ENCODE measurements around the gene RNF181. TPM values are rescaled to one million over a fixed set of nuclear protein-coding genes. Genes with fewer than 3 reads are reported as not detected.

The RNF181 gene
- total RNA-seq, 6 donors from 2014 or later: 81.7 to 164 (median 108) TPM

- ATAC-seq (ENCODE audit: low FRiP score in 2 of 2): no peak
- H3K27ac ChIP-seq: peak overlapping the region; percentile 86 to 97 (median 94)
- TF ChIP-seq, protein P1, sequence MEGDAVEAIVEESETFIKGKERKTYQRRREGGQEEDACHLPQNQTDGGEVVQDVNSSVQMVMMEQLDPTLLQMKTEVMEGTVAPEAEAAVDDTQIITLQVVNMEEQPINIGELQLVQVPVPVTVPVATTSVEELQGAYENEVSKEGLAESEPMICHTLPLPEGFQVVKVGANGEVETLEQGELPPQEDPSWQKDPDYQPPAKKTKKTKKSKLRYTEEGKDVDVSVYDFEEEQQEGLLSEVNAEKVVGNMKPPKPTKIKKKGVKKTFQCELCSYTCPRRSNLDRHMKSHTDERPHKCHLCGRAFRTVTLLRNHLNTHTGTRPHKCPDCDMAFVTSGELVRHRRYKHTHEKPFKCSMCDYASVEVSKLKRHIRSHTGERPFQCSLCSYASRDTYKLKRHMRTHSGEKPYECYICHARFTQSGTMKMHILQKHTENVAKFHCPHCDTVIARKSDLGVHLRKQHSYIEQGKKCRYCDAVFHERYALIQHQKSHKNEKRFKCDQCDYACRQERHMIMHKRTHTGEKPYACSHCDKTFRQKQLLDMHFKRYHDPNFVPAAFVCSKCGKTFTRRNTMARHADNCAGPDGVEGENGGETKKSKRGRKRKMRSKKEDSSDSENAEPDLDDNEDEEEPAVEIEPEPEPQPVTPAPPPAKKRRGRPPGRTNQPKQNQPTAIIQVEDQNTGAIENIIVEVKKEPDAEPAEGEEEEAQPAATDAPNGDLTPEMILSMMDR (IDR thresholded peaks at IDR 0.05): no peak
- TF ChIP-seq POLR2A (IDR thresholded peaks at IDR 0.05) (no peak), POLR2AphosphoS5 (IDR thresholded peaks at IDR 0.05) (no peak), EP300 (IDR thresholded peaks at IDR 0.05) (no peak)
- H3K27me3 ChIP-seq: no peaks in the 10 kb centered on the region
- no peaks in the 10 kb centered on the region for H3K9me3 ChIP-seq
- DNase-seq: no peak
- H3K4me1 ChIP-seq: peaks cover 30 to 50% (median 41%) of the 10 kb centered on the region in 4 donors
- peak overlapping the region; percentile 34 to 88 (median 83) for H3K4me3 ChIP-seq
- 65 to 73% methylated on average over 1 to 3 of the region's 3 CpGs for WGBS, 2 donors
- H3K36me3 ChIP-seq: peaks cover 9 to 46% (median 23%) of the 10 kb centered on the region in 4 donors
Measured at GRCh38 chr2:85596486-85597143, 1.1 kb downstream of the RNF181 start.

DNA sequence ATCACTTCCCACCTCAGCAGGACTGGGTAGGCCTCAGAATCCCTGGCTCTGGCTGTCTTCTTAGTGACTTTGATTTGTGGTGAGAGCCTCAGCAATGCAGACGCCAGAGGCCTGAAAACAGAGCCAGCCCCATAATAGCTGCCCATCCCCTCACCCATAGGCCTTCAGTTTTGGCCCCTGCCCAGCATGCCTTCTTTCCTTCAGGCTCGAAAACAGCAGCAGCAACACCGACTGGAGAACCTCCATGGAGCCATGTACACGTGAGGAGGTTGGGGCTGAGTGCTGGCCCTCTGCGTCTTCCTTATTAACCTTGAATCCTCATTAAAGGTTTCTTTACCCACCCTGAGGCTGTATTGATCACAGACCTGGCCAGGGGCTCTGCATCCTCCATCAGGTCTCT, 1.7 kb downstream of the RNF181 start:
- TF ChIP-seq EP300 (IDR thresholded peaks at IDR 0.05): no peak
- no peak for TF ChIP-seq POLR2A (IDR thresholded peaks at IDR 0.05)
- no peak for TF ChIP-seq POLR2AphosphoS5 (IDR thresholded peaks at IDR 0.05)
- TF ChIP-seq, protein P1 (IDR thresholded peaks at IDR 0.05): no peak
- Histone ChIP-seq H3K4me1 (peaks cover 26 to 51% (median 39%) of the 10 kb centered on the region in 4 donors), H3K36me3 (peaks cover 9 to 46% (median 23%) of the 10 kb centered on the region in 4 donors), H3K27me3 (no peaks in the 10 kb centered on the region), H3K9me3 (no peaks in the 10 kb centered on the region), H3K27ac (peak overlapping the region in 1 of 4 donors; percentile 96), H3K4me3 (no peak overlapping the region)
- no peak for DNase-seq
- WGBS, 2 donors: 79 to 87% methylated on average over 5 of the region's 5 CpGs
- no peak for ATAC-seq (ENCODE audit: low FRiP score in 2 of 2)

- H3K4me3 ChIP-seq: no peak overlapping the region
- H3K36me3 ChIP-seq: peaks cover 9 to 38% (median 23%) of the 10 kb centered on the region in 4 donors
- peaks cover 29 to 57% (median 37%) of the 10 kb centered on the region in 4 donors for H3K4me1 ChIP-seq
- no peak for DNase-seq
- H3K9me3 ChIP-seq: no peaks in the 10 kb centered on the region
- H3K27me3 ChIP-seq: no peaks in the 10 kb centered on the region
- 79 to 80% methylated on average over 14 of the region's 14 CpGs for WGBS, 2 donors
- no peak for TF ChIP-seq POLR2A (IDR thresholded peaks at IDR 0.05)
- no peak for TF ChIP-seq POLR2AphosphoS5 (IDR thresholded peaks at IDR 0.05)
- TF ChIP-seq EP300 (IDR thresholded peaks at IDR 0.05): no peak
- TF ChIP-seq, protein P1 (IDR thresholded peaks at IDR 0.05): no peak
- H3K27ac ChIP-seq: no peak overlapping the region
- no peak for ATAC-seq (ENCODE audit: low FRiP score in 2 of 2)
Measured at GRCh38 chr2:85598594-85599340, 3.2 kb downstream of the RNF181 start.

DNA sequence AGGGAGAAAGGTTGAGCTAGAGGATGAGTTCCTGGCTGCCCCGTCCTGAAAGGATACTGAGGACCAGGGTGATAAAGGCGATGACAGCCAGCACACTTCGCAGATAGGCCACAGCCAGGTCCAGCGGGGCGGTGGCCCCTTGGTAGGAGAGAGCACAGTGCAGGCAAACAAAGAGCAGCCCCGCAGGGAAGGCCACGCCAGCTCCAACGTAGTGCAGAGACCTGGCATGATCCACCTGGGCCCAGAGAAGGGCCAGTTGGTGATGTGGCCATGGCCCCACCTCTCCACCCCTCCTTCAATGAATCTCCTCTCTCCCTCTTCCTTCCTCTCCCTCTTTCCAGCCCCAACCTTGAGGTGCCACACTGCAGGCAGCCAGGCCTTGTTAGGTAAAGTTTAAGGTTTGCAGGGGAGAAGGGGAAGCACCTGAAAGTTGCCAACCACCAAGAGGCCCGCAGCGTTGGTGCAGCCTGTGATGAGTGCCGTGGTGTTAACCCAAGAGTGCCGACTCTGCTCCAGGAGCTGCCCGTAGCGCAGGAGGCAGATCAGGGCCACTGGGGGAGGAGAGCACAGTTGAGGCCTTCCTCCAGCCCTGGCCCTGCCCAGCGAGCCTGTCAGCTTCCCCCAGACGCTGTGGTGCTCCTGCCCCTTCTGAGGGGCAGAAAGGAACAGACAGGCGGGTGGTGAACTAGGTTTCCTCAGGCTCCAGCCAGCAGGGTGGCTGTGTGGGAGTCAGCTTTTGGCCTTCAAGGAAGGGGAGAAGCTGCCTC, 4.1 kb downstream of the RNF181 start:
- ATAC-seq (ENCODE audit: low FRiP score in 2 of 2) (no peak), DNase-seq (no peak)
- peak overlapping the region in 2 of 4 donors; percentile 31 to 92 for H3K27ac ChIP-seq
- no peak overlapping the region for H3K4me3 ChIP-seq
- no peak for TF ChIP-seq POLR2A (IDR thresholded peaks at IDR 0.05)
- no peak for TF ChIP-seq POLR2AphosphoS5 (IDR thresholded peaks at IDR 0.05)
- TF ChIP-seq EP300 (IDR thresholded peaks at IDR 0.05): no peak
- TF ChIP-seq, protein P1 (IDR thresholded peaks at IDR 0.05): no peak
- 72 to 75% methylated on average over 14 to 17 of the region's 17 CpGs for WGBS, 2 donors
- H3K4me1 ChIP-seq: peaks cover 31 to 57% (median 38%) of the 10 kb centered on the region in 4 donors
- no peaks in the 10 kb centered on the region for H3K9me3 ChIP-seq
- H3K36me3 ChIP-seq: peaks cover 9 to 38% (median 23%) of the 10 kb centered on the region in 4 donors
- no peaks in the 10 kb centered on the region for H3K27me3 ChIP-seq
